GM21786 (cell line): ENCODE data around the gene TMEM138.
"Not testable (repeated sequence)": the region's sequence is repeated elsewhere in the genome, so short reads cannot be mapped to it uniquely, and the experiment has no call there.

ENCODE experiments used
- ATAC-seq: cut with Tn5 transposase; IDR thresholded peaks from one replicate; pipeline ENCODE4 v1.9.1; 2021; ENCODE audit not compliant: unreplicated experiment

TMEM138 gene

GRCh38 chr11:61362542-61362875 is 335 bp downstream of the TMEM138 start:
- ATAC-seq, result no peak

DNA sequence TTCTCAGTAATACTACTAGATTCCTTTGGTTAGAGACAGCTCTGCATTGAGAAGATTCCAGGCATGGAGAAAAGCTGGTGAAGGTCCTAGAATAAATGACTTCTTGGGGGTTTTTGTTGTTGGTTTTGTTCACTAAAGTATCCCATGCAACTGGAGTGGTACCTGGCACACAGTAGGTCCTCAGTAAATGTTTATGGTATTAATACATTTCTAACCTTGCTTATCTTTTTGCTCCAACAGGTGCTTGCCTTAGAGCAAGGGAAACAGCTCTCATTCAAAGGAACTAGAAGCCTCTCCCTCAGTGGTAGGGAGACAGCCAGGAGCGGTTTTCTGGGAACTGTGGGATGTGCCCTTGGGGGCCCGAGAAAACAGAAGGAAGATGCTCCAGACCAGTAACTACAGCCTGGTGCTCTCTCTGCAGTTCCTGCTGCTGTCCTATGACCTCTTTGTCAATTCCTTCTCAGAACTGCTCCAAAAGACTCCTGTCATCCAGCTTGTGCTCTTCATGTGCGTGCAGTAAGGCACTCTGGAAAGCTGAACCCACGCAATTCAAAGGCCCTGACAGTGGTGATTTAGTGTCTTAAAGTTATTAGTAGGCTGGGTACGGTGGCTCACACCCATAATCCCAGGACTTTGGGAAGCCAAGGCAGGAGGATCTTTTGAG is 2.0 kb downstream of the TMEM138 start:
- no peak for ATAC-seq

GRCh38 chr11:61367406-61367805 is 5.2 kb downstream of the TMEM138 start:
- ATAC-seq, result no peak

- ATAC-seq, result no peak
These were observed 6.5 kb downstream of the TMEM138 start for GRCh38 chr11:61368646-61369045.

GRCh38 chr11:61369372-61370348 is 7.5 kb downstream of the TMEM138 start:
- ATAC-seq, result no peak

DNA sequence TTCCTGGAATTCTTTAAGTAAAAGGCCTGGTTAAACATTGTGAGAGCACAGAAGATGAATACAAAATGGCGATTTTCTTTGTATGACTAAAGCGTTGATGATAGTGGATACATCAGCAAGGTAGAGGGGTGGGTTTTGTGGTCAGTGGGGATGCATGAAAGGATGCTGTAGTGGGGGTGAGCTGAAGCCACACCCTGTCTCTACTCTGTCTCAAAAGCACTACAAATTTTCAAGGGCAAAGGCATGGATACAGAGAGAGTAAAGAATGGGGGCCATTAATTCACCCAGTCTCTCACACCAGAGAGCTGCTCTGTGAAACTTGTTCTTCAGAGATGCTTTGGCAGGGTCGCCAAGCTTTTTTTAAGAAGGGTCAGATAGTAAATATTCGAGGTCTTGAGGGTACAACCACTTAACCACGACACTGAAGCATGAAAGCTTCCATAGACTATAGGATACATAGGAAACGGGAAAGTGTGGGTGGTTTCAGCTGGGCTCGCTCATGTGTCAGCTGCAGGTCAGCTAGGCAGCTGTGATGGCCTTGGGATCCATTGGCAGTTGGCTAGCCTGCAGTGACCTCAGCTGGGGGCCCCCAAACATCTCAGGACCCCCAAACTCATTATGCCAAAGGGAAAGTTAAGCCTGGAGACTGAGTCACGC is 8.3 kb downstream of the TMEM138 start:
- no peak for ATAC-seq

- no peak for ATAC-seq
These were observed 10.7 kb downstream of the TMEM138 start for GRCh38 chr11:61372659-61373420.

- ATAC-seq, result no peak
These were observed 13.6 kb downstream of the TMEM138 start for GRCh38 chr11:61375761-61376108.

DNA sequence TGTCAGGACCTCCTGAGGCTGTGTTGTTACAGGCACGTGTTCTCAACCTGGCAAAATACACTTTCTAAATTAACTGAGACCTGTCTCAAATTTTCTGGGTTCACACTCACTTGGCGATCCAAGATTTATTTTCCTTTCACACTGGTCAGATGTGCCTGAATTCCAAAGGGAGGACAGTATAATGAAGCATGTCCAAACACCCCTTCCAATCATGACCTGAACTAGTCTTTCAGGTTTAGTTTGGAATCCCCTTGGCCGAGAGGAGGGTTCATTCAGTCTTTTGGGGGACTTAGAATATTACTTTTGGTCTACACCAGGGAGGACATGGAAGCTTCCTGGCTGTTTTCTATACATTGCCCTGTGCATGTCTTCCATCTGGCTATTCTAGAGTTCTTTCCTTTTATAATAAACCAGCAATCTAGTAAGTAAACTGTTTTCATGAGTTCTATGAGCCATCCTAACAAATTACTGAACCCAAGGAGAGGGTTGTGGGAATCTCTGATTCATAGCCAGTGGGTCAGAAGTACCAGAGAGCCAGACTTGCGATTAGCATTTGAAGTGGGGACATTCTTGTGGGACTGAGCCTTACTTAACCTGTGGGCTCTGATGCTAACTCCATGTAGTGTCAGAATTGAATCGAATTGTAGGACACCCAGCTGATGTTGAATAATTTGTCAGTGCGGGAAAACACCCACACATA is 15.4 kb downstream of the TMEM138 start:
- ATAC-seq, result no peak

DNA sequence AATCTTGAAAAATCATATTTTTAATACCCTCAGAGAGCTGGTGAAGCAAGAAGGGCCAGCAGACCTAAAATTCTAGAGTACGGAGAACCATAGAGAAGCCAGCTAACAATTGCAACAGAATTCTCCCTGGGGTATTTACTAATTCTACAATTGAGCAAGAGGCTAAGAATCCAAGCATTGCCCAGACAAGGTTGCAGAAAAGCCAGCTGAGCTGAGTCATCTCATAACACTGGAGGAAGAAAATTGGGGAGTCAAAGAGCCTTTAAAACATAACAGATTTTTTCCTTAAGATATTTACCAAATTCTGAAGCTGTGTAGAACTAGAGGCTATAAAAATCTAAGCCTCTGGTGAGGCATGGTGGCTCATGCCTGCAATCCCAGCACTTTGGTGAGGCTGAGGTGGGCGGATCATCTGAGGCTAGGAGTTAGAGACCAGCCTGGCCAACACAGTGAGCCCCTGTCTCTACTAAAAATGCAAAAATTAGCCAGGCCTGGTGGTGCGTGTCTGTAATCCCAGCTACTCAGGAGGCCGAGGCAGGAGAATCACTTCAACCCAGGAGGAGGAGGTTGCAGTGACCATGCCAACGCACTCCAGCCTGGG is 16.6 kb downstream of the TMEM138 start:
- ATAC-seq, result no peak

DNA sequence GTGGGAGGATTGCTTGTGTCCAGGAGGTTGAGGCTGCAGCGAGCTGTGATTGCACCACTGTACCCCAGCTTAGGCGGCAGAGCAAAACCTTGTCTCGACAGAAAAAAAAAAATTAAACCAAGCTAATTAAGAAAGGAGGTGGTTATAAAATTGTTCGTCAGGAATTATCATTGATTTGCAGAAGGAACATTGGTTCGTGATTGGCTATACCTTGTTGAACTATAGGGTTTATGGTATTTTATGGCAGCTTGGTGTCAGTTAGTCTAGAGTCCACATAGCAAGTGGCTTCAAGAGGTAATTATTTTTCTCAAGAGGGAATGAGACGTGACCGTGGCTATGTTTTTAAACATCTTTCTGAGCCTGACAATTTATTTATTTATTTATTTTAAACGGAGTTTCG is 18.7 kb downstream of the TMEM138 start:
- ATAC-seq, result no peak

DNA sequence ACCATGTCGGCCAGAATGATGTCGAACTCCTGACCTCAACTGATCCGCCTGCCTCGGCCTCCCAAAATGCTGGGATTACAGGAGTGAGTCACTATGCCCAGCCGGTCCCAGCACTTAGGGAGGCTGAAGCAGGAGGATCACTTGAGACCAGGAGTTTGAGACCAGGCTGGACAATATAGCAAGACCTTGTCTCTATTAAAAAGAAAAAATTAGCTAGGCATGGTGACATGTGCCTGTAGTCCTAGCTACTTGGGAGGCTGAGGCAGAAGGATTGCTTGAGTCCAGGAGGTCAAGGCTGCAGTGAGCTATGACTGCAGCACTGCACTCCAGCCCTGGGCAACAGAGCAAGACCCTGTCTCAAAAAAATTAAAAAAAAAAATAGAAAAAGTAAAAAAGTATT is 21.7 kb downstream of the TMEM138 start:
- ATAC-seq, result not testable (repeated sequence)

DNA sequence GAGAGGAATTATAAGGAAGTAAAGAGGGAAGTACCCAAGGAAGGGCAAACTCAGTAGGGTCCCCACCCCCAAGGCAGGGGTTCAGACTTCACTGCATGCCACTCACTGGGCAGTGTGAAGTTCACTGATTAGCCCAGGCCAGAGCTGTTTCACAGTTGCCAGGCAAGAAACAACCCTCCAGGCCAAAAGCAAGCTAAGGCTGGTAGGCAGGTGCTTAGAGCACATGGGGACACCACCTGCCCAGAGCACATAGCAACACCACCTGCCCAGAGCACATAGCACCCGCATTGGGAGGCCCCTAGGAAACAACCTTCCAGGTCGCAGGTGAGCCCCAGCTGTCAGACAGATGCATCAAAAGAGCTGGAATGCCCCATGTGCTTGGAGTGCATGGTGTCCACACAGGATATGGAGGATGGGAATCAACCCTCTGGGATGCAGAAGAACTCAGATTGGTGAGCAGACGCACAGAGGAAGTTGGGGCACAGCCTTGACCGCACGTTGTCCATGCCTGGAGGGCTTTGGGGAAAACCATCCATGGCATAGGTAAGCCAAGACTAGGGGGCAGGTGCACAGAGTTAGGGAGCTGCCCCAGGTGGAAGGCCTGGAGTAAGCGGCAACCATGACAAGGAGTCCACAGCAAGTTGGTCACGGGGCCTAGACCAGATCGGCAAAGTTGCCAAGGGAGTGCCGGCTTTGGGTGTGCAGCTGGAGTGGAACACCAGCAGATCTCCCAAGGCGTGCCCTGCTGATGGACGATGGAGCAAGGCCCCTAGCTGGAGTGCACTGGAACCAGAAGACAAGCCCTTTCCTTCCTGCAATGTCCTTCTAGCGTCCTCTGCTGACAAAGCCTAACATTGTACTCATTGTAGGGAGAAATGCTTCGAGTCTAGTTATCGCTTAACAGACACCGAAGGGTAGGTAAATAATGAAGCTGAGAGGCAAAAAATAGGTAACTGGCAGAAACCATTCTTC is 22.4 kb downstream of the TMEM138 start:
- no peak for ATAC-seq

- ATAC-seq, result no peak
These were observed 28.0 kb downstream of the TMEM138 start for GRCh38 chr11:61390161-61390560.

GRCh38 chr11:61392981-61393595 is 30.9 kb downstream of the TMEM138 start:
- no peak for ATAC-seq

DNA sequence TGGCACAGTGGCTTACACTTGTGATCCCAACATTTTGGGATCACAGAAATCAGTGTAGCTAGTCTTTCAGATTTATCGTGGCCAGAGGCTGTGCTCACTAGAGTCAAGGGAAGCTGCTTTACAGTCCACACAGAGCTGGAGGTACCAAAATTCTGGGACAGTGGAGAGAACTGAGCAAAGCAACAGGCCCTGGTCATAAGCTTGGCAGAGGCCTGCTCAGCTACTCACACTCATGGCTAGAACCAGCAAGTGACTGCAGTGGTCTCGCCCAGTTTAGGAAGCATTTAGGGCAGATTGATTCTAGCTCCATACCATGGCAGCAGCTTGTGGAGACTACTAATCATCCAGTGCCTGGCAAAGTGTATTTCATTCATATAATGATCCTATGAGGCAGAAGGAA is 39.0 kb downstream of the TMEM138 start:
- ATAC-seq, result no peak

GRCh38 chr11:61401573-61401972 is 39.4 kb downstream of the TMEM138 start:
- no peak for ATAC-seq

- no peak for ATAC-seq
These were observed 41.5 kb downstream of the TMEM138 start for GRCh38 chr11:61403658-61404057.

- no peak for ATAC-seq
These were observed 41.9 kb downstream of the TMEM138 start for GRCh38 chr11:61404103-61404502.
